DOHH2 (cell line): Measurements from ENCODE around the gene DCAF6.

Experiments
- H3F3A ChIP-seq: fragments of 200-600 bp; sonication (generic), shearing (Covaris generic); 2 replicates; pipeline ENCODE4 v1.6.0; 2016; ENCODE audit warnings: antibody characterized with exemption, mild to moderate bottlenecking; ENCODE audit not compliant: control insufficient read depth, insufficient read depth
- H3K27ac ChIP-seq: fragments of 200-600 bp; sonication (generic); 2 replicates; pipeline ENCODE4 v1.5.1; 2014; ENCODE audit warnings: low read depth, mild to moderate bottlenecking, low read length, moderate library complexity
- H3K27me3 ChIP-seq: fragments of 200-600 bp; sonication (generic); 2 replicates; pipeline ENCODE4 v1.6.1; 2014; ENCODE audit warnings: mild to moderate bottlenecking, low read length, mixed read lengths; ENCODE audit not compliant: control insufficient read depth
- H3K36me3 ChIP-seq: fragments of 200-600 bp; sonication (generic); 2 replicates; pipeline ENCODE4 v1.6.1; 2014; ENCODE audit warnings: mild to moderate bottlenecking, low read length, moderate library complexity, mixed read lengths; ENCODE audit not compliant: control insufficient read depth
- H3K4me1 ChIP-seq: fragments of 200-600 bp; sonication (generic); 2 replicates; pipeline ENCODE4 v1.6.1; 2014; ENCODE audit warnings: mild to moderate bottlenecking, low read length, mixed read lengths; ENCODE audit not compliant: control insufficient read depth
- H3K4me2 ChIP-seq: fragments of 200-600 bp; sonication (generic); 2 replicates; pipeline ENCODE4 v1.6.0; 2014; ENCODE audit warnings: mild to moderate bottlenecking, low read length, moderate library complexity
- H3K4me3 ChIP-seq: fragments of 200-600 bp; sonication (generic); 2 replicates; pipeline ENCODE4 v1.5.1; 2014; ENCODE audit warnings: mild to moderate bottlenecking, low read length, mixed read lengths
- H3K79me2 ChIP-seq: fragments of 200-600 bp; sonication (generic); 2 replicates; pipeline ENCODE4 v1.6.1; 2014; ENCODE audit warnings: mild to moderate bottlenecking, low read length, mixed read lengths; ENCODE audit not compliant: control insufficient read depth
- H3K9me2 ChIP-seq: fragments of 200-600 bp; sonication (generic); replicated peaks from 2 replicates; pipeline ENCODE4 v1.6.1; 2014; ENCODE audit warnings: mild to moderate bottlenecking, low read length, mixed read lengths; ENCODE audit not compliant: control insufficient read depth
- H3K9me3 ChIP-seq: fragments of 200-600 bp; sonication (generic); 2 replicates; pipeline ENCODE4 v1.6.1; 2014; ENCODE audit warnings: antibody characterized with exemption, low read length, mixed read lengths; ENCODE audit not compliant: control insufficient read depth, insufficient read depth
- H4K20me1 ChIP-seq: fragments of 200-600 bp; sonication (generic); 2 replicates; pipeline ENCODE4 v1.6.0; 2014; ENCODE audit warnings: low read depth, mild to moderate bottlenecking, antibody characterized with exemption, low read length, moderate library complexity; ENCODE audit not compliant: control insufficient read depth, insufficient read depth
- EZH2phosphoT487 ChIP-seq: fragments of 200-600 bp; sonication (generic); IDR thresholded peaks from 2 replicates; pipeline ENCODE4 v1.6.1; 2017; ENCODE audit warnings: borderline replicate concordance, mild to moderate bottlenecking, antibody characterized with exemption, low read length, moderate library complexity, mixed read lengths
- TF ChIP-seq, protein P1 (sequence below): fragments of 200-600 bp; sonication (generic); IDR thresholded peaks from one replicate; pipeline ENCODE4 v1.5.1; 2014; ENCODE audit warnings: antibody characterized with exemption, mild to moderate bottlenecking, low read depth, low read length; ENCODE audit not compliant: poor library complexity, severe bottlenecking

Gene DCAF6

DNA sequence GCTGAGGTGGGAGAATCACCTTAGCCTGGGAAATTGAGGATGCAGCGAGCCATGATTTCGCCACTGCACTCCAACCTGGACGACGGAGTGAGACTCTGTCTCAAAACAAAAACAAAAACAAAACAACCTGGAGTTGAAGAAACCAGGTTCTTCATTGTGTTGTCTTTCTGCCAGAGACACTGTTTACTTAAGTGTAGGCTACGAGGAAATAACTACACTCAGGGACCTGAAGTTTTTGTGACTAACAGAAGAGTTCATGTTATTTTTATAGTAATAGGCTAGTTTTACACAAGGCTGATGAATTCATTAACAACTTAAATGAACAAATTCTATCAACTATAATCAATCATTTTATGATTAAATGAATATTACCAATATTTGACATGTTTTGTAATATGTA, 98.9 kb downstream of the DCAF6 start:
- no peaks in the 10 kb centered on the region for H3K79me2 ChIP-seq
- no peak overlapping the region for H3K4me3 ChIP-seq
- no peaks in the 10 kb centered on the region for H3K27me3 ChIP-seq
- H3K27ac ChIP-seq: no peak overlapping the region
- H3K4me2 ChIP-seq: no peak overlapping the region
- H3K9me3 ChIP-seq: no peaks in the 10 kb centered on the region
- H3K36me3 ChIP-seq: no peaks in the 10 kb centered on the region
- no peaks in the 10 kb centered on the region for H3F3A ChIP-seq
- no peaks in the 10 kb centered on the region for H4K20me1 ChIP-seq
- H3K4me1 ChIP-seq: peaks cover 12% of the 10 kb centered on the region
- TF ChIP-seq, protein P1, sequence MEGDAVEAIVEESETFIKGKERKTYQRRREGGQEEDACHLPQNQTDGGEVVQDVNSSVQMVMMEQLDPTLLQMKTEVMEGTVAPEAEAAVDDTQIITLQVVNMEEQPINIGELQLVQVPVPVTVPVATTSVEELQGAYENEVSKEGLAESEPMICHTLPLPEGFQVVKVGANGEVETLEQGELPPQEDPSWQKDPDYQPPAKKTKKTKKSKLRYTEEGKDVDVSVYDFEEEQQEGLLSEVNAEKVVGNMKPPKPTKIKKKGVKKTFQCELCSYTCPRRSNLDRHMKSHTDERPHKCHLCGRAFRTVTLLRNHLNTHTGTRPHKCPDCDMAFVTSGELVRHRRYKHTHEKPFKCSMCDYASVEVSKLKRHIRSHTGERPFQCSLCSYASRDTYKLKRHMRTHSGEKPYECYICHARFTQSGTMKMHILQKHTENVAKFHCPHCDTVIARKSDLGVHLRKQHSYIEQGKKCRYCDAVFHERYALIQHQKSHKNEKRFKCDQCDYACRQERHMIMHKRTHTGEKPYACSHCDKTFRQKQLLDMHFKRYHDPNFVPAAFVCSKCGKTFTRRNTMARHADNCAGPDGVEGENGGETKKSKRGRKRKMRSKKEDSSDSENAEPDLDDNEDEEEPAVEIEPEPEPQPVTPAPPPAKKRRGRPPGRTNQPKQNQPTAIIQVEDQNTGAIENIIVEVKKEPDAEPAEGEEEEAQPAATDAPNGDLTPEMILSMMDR: no peak
- TF ChIP-seq EZH2phosphoT487: no peak
- H3K9me2 ChIP-seq: no peaks in the 10 kb centered on the region

DNA sequence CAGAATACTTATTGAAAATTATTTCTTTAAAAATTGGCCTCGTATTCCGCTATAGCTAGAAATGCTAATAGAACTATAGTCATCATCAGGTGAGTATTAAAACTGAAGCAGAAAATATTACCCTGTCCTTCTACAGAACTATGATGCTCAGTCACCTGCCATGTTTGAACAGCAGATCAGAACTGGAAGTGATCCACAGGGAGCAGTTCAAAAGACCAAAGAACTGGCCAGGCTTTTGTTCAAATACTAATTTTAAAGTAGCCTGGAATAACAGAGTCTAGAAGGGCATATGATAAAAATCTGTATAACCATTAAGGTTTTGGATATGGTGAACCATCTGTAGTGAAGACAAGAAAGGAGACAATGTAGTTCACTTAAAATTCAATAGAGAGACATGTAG, 105.9 kb downstream of the DCAF6 start:
- Histone ChIP-seq H3K9me2 (no peaks in the 10 kb centered on the region), H3K4me3 (no peak overlapping the region), H3F3A (no peaks in the 10 kb centered on the region), H3K27ac (no peak overlapping the region), H3K9me3 (no peaks in the 10 kb centered on the region), H3K4me2 (no peak overlapping the region), H4K20me1 (no peaks in the 10 kb centered on the region), H3K4me1 (no peaks in the 10 kb centered on the region), H3K27me3 (no peaks in the 10 kb centered on the region), H3K36me3 (peaks cover 22% of the 10 kb centered on the region), H3K79me2 (no peaks in the 10 kb centered on the region)
- TF ChIP-seq, protein P1: no peak
- no peak for TF ChIP-seq EZH2phosphoT487

DNA sequence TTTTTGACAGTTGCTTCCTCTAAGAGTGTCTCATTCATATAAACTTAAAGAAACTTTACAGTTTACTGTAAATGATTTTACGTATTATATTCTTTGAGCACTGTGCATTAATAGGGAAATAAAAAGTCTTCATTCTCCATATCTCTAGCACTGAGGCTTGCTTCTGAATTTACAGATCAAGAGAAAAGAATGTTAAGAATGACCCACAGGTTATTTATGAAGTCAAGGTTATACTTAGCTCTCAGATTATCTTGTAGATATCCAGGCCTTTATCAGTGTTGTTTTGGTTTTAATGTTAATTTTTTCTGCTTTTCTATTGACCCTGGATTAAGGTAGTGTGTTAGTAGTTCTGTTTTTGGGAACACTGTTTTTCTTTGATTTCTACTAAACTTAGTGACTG, 108.8 kb downstream of the DCAF6 start:
- Histone ChIP-seq H3K9me2 (no peaks in the 10 kb centered on the region), H3K27ac (no peak overlapping the region), H3K4me3 (no peak overlapping the region), H3K79me2 (no peaks in the 10 kb centered on the region), H3K4me1 (no peaks in the 10 kb centered on the region), H4K20me1 (no peaks in the 10 kb centered on the region), H3K4me2 (no peak overlapping the region), H3K36me3 (peaks cover 26% of the 10 kb centered on the region), H3K27me3 (no peaks in the 10 kb centered on the region), H3F3A (no peaks in the 10 kb centered on the region), H3K9me3 (no peaks in the 10 kb centered on the region)
- TF ChIP-seq, protein P1: no peak
- TF ChIP-seq EZH2phosphoT487: no peak

DNA sequence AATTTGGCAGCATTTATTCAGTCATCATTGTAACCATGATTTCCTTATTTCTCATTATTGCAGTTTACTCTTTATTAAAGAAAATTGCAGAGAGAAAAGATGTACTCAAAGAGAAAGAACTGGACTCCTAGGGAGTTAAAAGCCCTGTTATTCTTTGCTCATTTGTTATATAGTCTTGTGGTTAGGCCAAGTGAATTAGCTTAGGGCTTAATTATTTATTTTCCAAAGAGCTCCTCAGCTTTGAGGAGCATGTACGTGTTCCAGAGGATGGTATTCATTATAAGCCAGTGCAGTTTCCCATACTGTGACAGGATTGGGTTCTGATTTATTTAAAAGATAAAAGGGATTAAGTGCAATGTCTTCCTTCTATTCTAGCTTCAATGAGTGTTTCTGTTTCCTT, 113.8 kb downstream of the DCAF6 start:
- no peaks in the 10 kb centered on the region for H3K4me1 ChIP-seq
- H3K27ac ChIP-seq: no peak overlapping the region
- TF ChIP-seq, protein P1: no peak
- no peak for TF ChIP-seq EZH2phosphoT487
- H3K9me3 ChIP-seq: no peaks in the 10 kb centered on the region
- no peaks in the 10 kb centered on the region for H3K9me2 ChIP-seq
- no peaks in the 10 kb centered on the region for H3K27me3 ChIP-seq
- no peak overlapping the region for H3K4me3 ChIP-seq
- no peaks in the 10 kb centered on the region for H3F3A ChIP-seq
- no peaks in the 10 kb centered on the region for H3K79me2 ChIP-seq
- peaks cover 9% of the 10 kb centered on the region for H3K36me3 ChIP-seq
- no peak overlapping the region for H3K4me2 ChIP-seq
- no peaks in the 10 kb centered on the region for H4K20me1 ChIP-seq
